ENCODE measurements around the gene TICRR.
"Not testable (repeated sequence)": the region's sequence is repeated elsewhere in the genome, so short reads cannot be mapped to it uniquely, and the experiment has no call there.

TICRR gene

DNA sequence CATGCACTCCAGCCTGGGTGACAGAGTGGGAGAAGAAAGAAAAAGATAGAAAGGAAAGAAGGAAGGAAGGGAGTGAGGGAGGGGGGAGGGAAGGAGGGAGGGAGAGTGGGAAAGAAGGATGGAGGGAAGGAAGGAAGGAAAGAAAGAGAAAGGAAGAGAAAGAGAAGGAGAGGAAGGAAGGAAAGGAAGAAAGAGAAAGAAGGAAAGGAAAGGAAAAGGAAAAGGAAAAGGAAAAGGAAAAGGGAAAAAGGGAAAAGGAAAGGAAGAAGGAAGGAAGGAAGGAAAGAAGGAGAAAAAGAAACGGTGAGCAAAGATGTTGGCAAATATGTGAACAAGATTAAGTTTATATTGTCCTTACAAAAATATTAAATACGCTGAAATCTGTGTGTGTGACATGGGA is 36.2 kb upstream of the TICRR start:
- TF ChIP-seq, protein P1, sequence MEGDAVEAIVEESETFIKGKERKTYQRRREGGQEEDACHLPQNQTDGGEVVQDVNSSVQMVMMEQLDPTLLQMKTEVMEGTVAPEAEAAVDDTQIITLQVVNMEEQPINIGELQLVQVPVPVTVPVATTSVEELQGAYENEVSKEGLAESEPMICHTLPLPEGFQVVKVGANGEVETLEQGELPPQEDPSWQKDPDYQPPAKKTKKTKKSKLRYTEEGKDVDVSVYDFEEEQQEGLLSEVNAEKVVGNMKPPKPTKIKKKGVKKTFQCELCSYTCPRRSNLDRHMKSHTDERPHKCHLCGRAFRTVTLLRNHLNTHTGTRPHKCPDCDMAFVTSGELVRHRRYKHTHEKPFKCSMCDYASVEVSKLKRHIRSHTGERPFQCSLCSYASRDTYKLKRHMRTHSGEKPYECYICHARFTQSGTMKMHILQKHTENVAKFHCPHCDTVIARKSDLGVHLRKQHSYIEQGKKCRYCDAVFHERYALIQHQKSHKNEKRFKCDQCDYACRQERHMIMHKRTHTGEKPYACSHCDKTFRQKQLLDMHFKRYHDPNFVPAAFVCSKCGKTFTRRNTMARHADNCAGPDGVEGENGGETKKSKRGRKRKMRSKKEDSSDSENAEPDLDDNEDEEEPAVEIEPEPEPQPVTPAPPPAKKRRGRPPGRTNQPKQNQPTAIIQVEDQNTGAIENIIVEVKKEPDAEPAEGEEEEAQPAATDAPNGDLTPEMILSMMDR (IDR thresholded peaks at IDR 0.05): no peak
- TF ChIP-seq ZFX (IDR thresholded peaks at IDR 0.05; ENCODE audit: borderline replicate concordance): no peak

DNA sequence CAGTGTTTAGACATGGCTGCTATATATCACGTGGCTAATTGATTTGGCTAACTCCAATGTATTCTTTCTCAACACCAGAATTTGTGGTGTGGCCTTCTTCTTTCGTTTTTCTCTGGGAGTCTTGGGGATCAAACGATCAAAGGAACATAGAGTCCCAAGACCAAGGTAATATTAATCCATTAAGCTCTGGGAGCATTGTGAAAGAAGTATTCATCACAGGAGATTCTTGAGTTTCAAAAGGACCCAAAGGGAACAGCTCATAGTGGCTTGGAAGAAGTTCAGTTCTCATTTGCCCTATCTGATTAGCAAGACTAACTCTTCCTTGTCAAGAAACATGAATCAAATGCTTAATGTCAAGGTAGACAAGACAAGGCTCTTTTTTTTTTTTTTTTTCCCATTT is 32.9 kb upstream of the TICRR start:
- no peak overlapping the region for H3K27ac ChIP-seq
- TF ChIP-seq, protein P1 (IDR thresholded peaks at IDR 0.05): no peak
- TF ChIP-seq ZFX (IDR thresholded peaks at IDR 0.05; ENCODE audit: borderline replicate concordance): no peak

More for the DNA sequence above, 36.2 kb upstream of the TICRR start:
- H3K27ac ChIP-seq: no peak overlapping the region

DNA sequence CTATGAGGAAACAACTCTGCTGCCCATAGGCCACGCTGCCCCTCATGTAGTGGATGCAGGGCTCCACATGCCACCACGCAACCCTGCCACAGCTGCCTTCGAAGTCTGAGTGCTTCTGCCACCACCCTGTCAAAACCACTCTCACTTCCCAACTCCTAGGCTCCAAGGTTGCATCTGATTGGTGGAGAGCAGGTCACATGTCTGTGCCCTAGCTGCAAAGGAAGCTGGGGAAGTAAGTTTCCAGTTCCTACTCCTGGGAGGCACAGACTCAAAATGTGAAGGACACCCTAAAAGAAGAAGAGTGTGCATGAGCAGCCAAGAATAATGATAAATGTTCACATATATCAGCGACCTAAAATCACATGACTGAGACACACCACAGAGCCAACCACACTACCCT is 31.9 kb upstream of the TICRR start:
- no peak for TF ChIP-seq ZFX (IDR thresholded peaks at IDR 0.05; ENCODE audit: borderline replicate concordance)
- TF ChIP-seq, protein P1 (IDR thresholded peaks at IDR 0.05): no peak
- H3K27ac ChIP-seq: no peak overlapping the region

DNA sequence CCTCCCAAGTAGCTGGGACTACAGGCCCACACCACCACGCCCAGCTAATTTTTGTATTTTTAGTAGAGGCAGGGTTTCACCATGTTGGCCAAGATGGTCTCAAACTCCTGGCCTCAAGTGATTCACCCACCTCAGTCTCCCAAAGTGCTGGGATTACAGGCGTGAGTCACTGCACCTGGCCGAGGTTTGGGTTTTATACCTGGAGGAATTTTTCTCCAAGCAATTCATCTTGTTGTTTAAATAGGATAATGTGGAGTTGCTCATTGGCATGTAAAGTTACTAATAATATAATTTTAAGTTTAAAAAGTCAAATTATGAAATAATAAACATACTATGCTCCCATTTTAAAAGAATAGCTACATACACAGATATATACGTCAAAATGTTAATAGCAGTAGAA is 26.1 kb upstream of the TICRR start:
- H3K27ac ChIP-seq: not testable (repeated sequence)

DNA sequence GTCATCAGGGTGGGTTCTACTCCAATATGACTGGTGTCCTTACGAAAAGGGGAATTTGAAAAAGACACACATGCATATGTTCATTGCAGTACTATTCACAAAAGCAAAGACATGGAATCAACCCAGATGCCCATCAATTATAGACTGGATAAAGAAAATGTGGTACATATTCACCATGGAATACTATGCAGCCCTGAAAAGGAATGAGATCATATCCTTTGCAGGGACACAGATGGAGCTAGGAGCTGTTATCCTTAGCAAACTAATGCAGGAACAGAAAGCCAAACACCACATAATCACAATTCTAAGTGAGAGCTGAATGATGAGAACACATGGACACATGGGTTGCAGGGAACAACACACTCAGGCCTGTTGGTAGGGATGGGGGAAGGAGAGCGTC is 24.8 kb upstream of the TICRR start:
- TF ChIP-seq ZFX (IDR thresholded peaks at IDR 0.05; ENCODE audit: borderline replicate concordance): no peak
- TF ChIP-seq, protein P1 (IDR thresholded peaks at IDR 0.05): no peak
- no peak overlapping the region for H3K27ac ChIP-seq

DNA sequence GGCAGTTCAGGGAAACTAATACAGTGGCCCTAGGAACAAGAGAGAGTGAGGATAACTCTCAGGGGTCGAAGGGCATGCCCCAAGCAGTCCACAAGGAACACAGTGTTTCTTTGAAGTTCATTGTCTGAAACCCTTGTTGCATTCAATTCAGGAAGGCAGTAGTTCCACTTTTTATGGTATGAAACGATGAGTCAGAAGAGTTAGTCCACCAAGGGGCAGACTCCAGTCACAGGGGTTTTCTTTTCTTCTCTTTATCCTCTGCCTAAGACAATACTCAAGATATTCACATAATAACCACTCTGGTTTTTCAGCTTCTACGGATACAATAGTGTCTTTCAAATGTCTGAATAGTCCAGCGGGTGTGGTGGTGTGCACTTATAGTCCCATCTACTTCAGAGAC is 23.7 kb upstream of the TICRR start:
- no peak for TF ChIP-seq ZFX (IDR thresholded peaks at IDR 0.05; ENCODE audit: borderline replicate concordance)
- TF ChIP-seq, protein P1 (IDR thresholded peaks at IDR 0.05): no peak
- H3K27ac ChIP-seq: no peak overlapping the region

DNA sequence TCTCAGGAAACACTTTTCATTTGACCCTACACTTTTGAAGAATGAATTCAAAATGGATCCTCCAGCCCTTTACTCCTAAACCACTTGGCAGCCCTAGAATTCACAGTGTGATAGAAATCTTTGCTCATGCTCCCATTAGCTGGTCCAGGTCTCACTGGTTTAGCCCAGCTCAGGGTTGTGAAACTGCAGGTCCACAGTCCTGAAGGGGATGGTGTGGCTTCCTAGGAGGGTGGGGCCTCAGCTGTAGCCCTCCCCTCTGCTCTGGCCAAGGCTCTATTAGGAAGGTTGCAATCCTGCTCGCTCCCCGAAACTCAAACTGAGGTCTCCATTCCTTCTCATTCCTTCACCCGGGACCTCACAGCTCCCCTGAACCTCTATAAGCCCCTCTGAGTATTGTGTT is 21.6 kb upstream of the TICRR start:
- H3K27ac ChIP-seq: no peak overlapping the region
- TF ChIP-seq ZFX (IDR thresholded peaks at IDR 0.05; ENCODE audit: borderline replicate concordance): no peak
- TF ChIP-seq, protein P1 (IDR thresholded peaks at IDR 0.05): no peak

DNA sequence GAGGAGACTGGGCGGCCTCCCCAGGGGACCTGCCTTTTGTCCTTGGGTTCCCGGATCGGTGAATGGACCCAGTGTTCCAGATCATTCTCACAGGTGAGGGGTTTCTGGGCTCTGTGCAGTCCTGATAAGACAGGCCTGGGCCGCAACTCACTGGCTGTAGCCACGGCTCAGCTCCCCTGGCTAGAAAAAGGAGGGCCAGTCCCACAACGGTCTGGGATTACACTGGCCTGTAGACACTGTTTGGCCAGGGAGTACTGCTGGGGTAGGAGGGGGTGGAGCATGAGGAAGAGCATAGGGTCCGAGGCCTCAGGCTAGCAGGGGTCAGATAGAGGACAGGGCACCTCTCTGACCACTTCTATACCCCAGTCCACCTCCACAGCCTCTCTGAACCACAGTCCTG is 21.0 kb upstream of the TICRR start:
- H3K27ac ChIP-seq: no peak overlapping the region
- no peak for TF ChIP-seq ZFX (IDR thresholded peaks at IDR 0.05; ENCODE audit: borderline replicate concordance)
- TF ChIP-seq, protein P1 (IDR thresholded peaks at IDR 0.05): no peak

Data from 22Rv1 (cell line).